NB4 (cell line): ENCODE measurements around the gene EXTL1.
"Not testable (repeated sequence)": the region's sequence is repeated elsewhere in the genome, so short reads cannot be mapped to it uniquely, and the experiment has no call there.

Source experiments
- DNase-seq: peaks from one replicate; pipeline ENCODE4 v3.0.0; 2010; ENCODE audit warnings: low read depth
- H3K4me3 ChIP-seq: one replicate; pipeline ENCODE4 v1.5.1; 2011; ENCODE audit warnings: mild to moderate bottlenecking, low read depth, low read length, moderate library complexity
- MAX ChIP-seq: IDR thresholded peaks from 2 replicates; pipeline ENCODE4 v1.6.1; 2011; ENCODE audit warnings: low read depth, low read length
- MYC ChIP-seq: IDR thresholded peaks from 2 replicates; pipeline ENCODE4 v1.6.1; 2011; ENCODE audit warnings: low read depth, low read length
- POLR2A ChIP-seq: IDR thresholded peaks from 2 replicates; pipeline ENCODE4 v1.6.1; 2011; ENCODE audit warnings: mild to moderate bottlenecking; ENCODE audit not compliant: insufficient read length; ENCODE audit errors: extremely low read depth
- TF ChIP-seq, protein P1 (sequence below): IDR thresholded peaks from one replicate; pipeline ENCODE4 v1.5.1; 2012; ENCODE audit warnings: low read depth, low read length

Gene EXTL1

GRCh38 chr1:25979210-25979609 lies 42.4 kb upstream of the EXTL1 start:
- DNase-seq, result no peak
- H3K4me3 ChIP-seq, result no peak overlapping the region
- TF ChIP-seq, protein P1, sequence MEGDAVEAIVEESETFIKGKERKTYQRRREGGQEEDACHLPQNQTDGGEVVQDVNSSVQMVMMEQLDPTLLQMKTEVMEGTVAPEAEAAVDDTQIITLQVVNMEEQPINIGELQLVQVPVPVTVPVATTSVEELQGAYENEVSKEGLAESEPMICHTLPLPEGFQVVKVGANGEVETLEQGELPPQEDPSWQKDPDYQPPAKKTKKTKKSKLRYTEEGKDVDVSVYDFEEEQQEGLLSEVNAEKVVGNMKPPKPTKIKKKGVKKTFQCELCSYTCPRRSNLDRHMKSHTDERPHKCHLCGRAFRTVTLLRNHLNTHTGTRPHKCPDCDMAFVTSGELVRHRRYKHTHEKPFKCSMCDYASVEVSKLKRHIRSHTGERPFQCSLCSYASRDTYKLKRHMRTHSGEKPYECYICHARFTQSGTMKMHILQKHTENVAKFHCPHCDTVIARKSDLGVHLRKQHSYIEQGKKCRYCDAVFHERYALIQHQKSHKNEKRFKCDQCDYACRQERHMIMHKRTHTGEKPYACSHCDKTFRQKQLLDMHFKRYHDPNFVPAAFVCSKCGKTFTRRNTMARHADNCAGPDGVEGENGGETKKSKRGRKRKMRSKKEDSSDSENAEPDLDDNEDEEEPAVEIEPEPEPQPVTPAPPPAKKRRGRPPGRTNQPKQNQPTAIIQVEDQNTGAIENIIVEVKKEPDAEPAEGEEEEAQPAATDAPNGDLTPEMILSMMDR, result no peak
- TF ChIP-seq POLR2A (no peak), MYC (no peak), MAX (no peak)

GRCh38 chr1:25985171-25985570 lies 36.4 kb upstream of the EXTL1 start:
- TF ChIP-seq MYC (no peak), MAX (no peak), POLR2A (no peak)
- TF ChIP-seq, protein P1, result no peak
- DNase-seq, result no peak
- H3K4me3 ChIP-seq, result no peak overlapping the region

DNA sequence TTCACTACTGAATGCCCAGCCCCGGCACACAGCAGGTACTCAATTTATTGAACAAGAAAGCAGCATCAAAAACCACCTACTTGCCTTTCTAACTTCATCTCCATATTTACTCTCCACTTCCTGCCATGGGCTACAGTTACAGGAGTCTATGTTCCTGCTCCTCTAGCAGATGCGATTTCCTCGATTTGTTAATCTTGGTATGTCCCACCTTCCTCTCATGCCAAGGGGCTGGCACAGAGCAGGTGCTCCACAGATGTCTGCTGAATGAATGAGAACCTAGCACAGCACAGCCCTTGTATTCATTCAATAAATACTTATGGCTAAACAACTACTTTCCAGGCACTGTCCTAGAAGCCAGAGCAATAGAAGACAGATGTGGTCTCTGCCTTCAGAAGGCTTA lies 35.9 kb upstream of the EXTL1 start:
- TF ChIP-seq MAX, result no peak
- TF ChIP-seq MYC, result no peak
- TF ChIP-seq, protein P1, result no peak
- no peak for TF ChIP-seq POLR2A
- no peak overlapping the region for H3K4me3 ChIP-seq
- no peak for DNase-seq

DNA sequence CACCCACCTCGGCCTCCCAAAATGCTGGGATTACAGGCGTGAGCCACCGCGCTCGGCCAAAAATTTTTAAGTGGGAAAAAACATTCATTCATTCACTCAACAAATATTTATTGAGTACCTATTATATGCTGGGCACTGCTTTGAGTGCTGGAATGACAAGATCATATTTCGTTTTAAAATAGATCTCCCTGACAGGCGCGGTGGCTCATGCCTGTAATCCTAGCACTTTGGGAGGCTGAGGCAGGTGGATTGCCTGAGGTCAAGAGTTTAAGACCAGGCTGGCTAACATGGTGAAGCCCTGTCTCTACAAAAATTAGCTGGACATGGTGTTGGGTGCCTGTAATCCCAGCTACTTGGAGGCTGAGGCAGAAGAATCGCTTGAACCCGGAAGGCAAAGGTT lies 34.8 kb upstream of the EXTL1 start:
- DNase-seq, result not testable (repeated sequence)

DNA sequence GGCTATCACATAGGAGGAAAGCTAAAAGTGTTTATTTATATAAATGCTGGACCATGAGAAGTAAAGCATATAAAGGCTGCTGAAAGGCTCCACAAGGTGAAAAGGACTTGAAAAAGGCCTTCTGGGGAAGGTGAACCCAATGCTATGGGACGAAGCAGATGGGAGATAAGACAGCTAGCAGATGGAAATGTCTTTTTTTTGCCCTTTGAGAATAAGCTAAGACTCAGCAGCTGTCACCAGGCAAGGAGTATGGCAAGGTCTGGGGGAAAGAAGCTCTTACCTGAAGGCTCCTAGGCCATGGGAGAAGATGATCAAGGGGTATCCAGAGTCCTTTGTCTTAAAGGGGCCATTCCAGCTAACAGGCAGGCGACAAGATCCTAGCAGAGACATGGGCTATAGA lies 33.6 kb upstream of the EXTL1 start:
- no peak overlapping the region for H3K4me3 ChIP-seq
- no peak for DNase-seq
- TF ChIP-seq, protein P1, result no peak
- no peak for TF ChIP-seq MYC
- no peak for TF ChIP-seq POLR2A
- no peak for TF ChIP-seq MAX

More for the DNA sequence above, 34.8 kb upstream of the EXTL1 start:
- H3K4me3 ChIP-seq, result not testable (repeated sequence)

DNA sequence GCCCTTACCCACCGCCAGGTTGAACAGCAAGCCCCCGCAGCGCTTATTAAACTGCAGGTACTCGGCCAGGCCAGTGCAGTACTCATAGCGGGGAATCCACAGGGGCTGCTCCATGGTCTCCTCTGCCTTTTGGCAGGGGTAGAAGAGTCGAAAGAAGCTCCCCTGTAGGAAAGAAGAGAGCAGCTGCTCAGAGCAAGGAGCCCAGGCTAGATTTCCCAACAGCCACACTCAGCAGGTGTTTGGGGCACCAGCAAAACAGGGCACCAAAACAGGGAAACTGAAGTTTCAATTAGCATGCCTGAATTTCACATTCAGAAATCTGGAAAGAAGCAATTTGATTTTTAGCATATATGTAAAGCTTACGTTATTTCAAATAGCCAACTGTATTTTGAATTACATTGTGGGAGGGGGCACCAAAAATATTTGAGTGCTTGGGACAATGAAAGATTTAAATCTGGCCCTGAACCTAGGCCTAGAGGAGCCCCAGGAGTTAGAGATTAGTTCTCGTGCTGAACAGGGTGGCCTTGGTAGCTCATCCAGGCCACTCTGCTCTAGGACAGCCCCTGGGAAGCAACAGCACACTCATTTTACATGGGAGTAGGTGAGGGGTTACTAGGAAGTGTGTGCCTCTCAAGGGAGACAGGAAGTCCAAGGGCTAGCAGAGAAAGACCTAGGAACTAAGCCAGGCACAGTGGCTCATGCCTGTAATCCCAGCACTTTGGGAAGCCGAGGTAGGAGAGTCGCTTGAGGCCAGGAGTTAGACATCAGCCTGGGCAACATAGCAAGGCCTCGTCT lies 31.9 kb upstream of the EXTL1 start:
- TF ChIP-seq, protein P1, result no peak
- TF ChIP-seq MYC (no peak), POLR2A (no peak), MAX (no peak)
- H3K4me3 ChIP-seq, result no peak overlapping the region
- DNase-seq, result peak; percentile 34
